Gastrocnemius medialis (tissue), 4 donors: ENCODE data around the gene SEMA3G.

Experiments
- CTCF ChIP-seq, 5 experiments: fragments of 450-650 bp in 3 of 5; fragments of 200-600 bp in 2 of 5; sonication (generic) in 2 of 5; IDR thresholded peaks in 4 of 5; conservative IDR thresholded peaks in 1 of 5; 1 replicate in 4 of 5; 2 replicates in 1 of 5; pipeline ENCODE4 v1.5.1; 2016 to 2019; ENCODE audit warnings: antibody characterized with exemption in 5 of 5, mild to moderate bottlenecking in 3 of 5, moderate library complexity in 3 of 5
- POLR2A ChIP-seq, 2 donors: fragments of 450-650 bp; IDR thresholded peaks; one replicate each; pipeline ENCODE4 v1.6.1; 2017; ENCODE audit warnings: antibody characterized with exemption in 2 of 2, mild to moderate bottlenecking in 2 of 2, moderate library complexity in 2 of 2

- TF ChIP-seq POLR2A (IDR thresholded peaks at IDR 0.05) = peak in 1 of 2 donors; percentile 26
- peak; percentile 77 to 88 (median 83) for TF ChIP-seq CTCF (IDR thresholded peaks at IDR 0.05 in 4 of 5, conservative IDR thresholded peaks at IDR 0.05 in 1 of 5)
Measured at GRCh38 chr3:52471371-52472238, 26.7 kb upstream of the SEMA3G start.
